Breast epithelium (tissue), 4 donors: ENCODE data around the gene OR2J1. TPM values are rescaled to one million over a fixed set of nuclear protein-coding genes. Genes with fewer than 3 reads are reported as not detected.

Source experiments
- DNase-seq, 2 donors: peaks; one replicate each; pipeline ENCODE4 v3.0.0-alpha.2; 2019; ENCODE audit warnings: low spot score in 2 of 2
- H3K27ac ChIP-seq, 2 donors: fragments of 200-600 bp; sonication (generic) in 1 of 2; one replicate each; pipeline ENCODE4 v1.5.1; 2016 to 2019; ENCODE audit warnings: mild to moderate bottlenecking in 1 of 2
- H3K27me3 ChIP-seq, 2 donors: fragments of 200-600 bp; sonication (generic) in 1 of 2; one replicate each; pipeline versions ENCODE4 v1.5.1 to v1.6.0; 2017 to 2019; ENCODE audit warnings: control low read depth in 1 of 2, mild to moderate bottlenecking in 1 of 2
- H3K36me3 ChIP-seq: fragments of 200-600 bp; one replicate; pipeline ENCODE4 v1.5.1; 2019
- H3K4me1 ChIP-seq, 2 donors: fragments of 200-600 bp; sonication (generic); one replicate each; pipeline ENCODE4 v1.5.1; 2016 to 2019; ENCODE audit warnings: control low read depth in 1 of 2
- H3K4me3 ChIP-seq, 3 donors: fragments of 200-600 bp; sonication (generic); 1 replicate in 2 of 3; 2 replicates in 1 of 3; pipeline ENCODE4 v1.5.1; 2016 to 2019; ENCODE audit warnings: mild to moderate bottlenecking in 3 of 3, moderate library complexity in 2 of 3
- H3K9me3 ChIP-seq, 2 donors: fragments of 200-600 bp; sonication (generic) in 1 of 2; one replicate each; pipeline ENCODE4 v1.5.1; 2016 to 2019; ENCODE audit warnings: control low read depth in 1 of 2
- CTCF ChIP-seq, 3 donors: fragments of 450-650 bp; IDR thresholded peaks; one replicate each; pipeline ENCODE4 v1.5.1; 2016 to 2017; ENCODE audit warnings: antibody characterized with exemption in 3 of 3, mild to moderate bottlenecking in 3 of 3, moderate library complexity in 3 of 3
- POLR2A ChIP-seq: fragments of 450-650 bp; IDR thresholded peaks from one replicate; pipeline ENCODE4 v1.6.1; 2016; ENCODE audit warnings: antibody characterized with exemption, mild to moderate bottlenecking, moderate library complexity
- POLR2AphosphoS5 ChIP-seq, 3 donors: sonication (generic); formaldehyde crosslinking; IDR thresholded peaks; one replicate each; pipeline ENCODE4 v1.6.1; 2017; ENCODE audit warnings: antibody characterized with exemption in 3 of 3
- intact Hi-C: fragments of 100-400 bp; cut with DNase I; formaldehyde crosslinking; loops from one replicate; pipeline ENCODE4 v1.15.1; 2023; ENCODE audit warnings: low total_unique reads
- total RNA-seq, 3 donors: library from RNA; depleted of rRNA; stranded (reverse); fragments of >200 nt; gene quantifications; one replicate each; pipeline ENCODE4 v1.1.0, GENCODE V29; 2016

Gene OR2J1
- not detected for total RNA-seq

GRCh38 chr6:29099190-29099589 is at the start of gene OR2J1:
TSS of gene OR2J1 (plus strand) at chr6:29099490. CDS start at chr6:29100943, 1,453 bp downstream.
- Histone ChIP-seq H3K9me3 (no peaks in the 10 kb centered on the region), H3K4me3 (no peak within 1 kb of the TSS), H3K27ac (no peak within 1 kb of the TSS), H3K27me3 (no peaks in the 10 kb centered on the region), H3K36me3 (no peaks in the 10 kb centered on the region), H3K4me1 (no peaks in the 10 kb centered on the region)
- no peak for DNase-seq
- TF ChIP-seq CTCF (IDR thresholded peaks at IDR 0.05) (no peak), POLR2AphosphoS5 (IDR thresholded peaks at IDR 0.05) (no peak), POLR2A (no peak)
- intact Hi-C loops, result no loop called here

- H3K9me3 ChIP-seq, result peaks cover 0 to 10% of the 10 kb centered on the region in 2 donors
- no peaks in the 10 kb centered on the region for H3K4me1 ChIP-seq
- H3K27me3 ChIP-seq, result peaks cover 0 to 5% of the 10 kb centered on the region in 2 donors
- no peaks in the 10 kb centered on the region for H3K36me3 ChIP-seq
- H3K27ac ChIP-seq, result no peak overlapping the region
- intact Hi-C loops, result no loop called here
- no peak for DNase-seq
- H3K4me3 ChIP-seq, result no peak overlapping the region
- TF ChIP-seq CTCF (IDR thresholded peaks at IDR 0.05) (no peak), POLR2AphosphoS5 (IDR thresholded peaks at IDR 0.05) (no peak), POLR2A (no peak)
Observed at GRCh38 chr6:29051680-29052079, 47.6 kb upstream of the OR2J1 start.

- Histone ChIP-seq H3K9me3 (no peaks in the 10 kb centered on the region), H3K27ac (no peak overlapping the region), H3K36me3 (no peaks in the 10 kb centered on the region), H3K4me1 (no peaks in the 10 kb centered on the region), H3K4me3 (no peak overlapping the region), H3K27me3 (peaks cover 0 to 12% of the 10 kb centered on the region in 2 donors)
- no peak for DNase-seq
- intact Hi-C loops, result no loop called here
- TF ChIP-seq POLR2AphosphoS5 (IDR thresholded peaks at IDR 0.05), result no peak
- TF ChIP-seq CTCF (IDR thresholded peaks at IDR 0.05), result peak in 2 of 3 donors; percentile 9 to 35
- TF ChIP-seq POLR2A, result no peak
Observed at GRCh38 chr6:29071831-29072723, 27.2 kb upstream of the OR2J1 start.

- no peak for DNase-seq
- H3K9me3 ChIP-seq, result no peaks in the 10 kb centered on the region
- no peak for TF ChIP-seq POLR2AphosphoS5 (IDR thresholded peaks at IDR 0.05)
- no peak for TF ChIP-seq CTCF (IDR thresholded peaks at IDR 0.05)
- no peak for TF ChIP-seq POLR2A
- H3K27ac ChIP-seq, result no peak overlapping the region
- no peaks in the 10 kb centered on the region for H3K27me3 ChIP-seq
- no peaks in the 10 kb centered on the region for H3K36me3 ChIP-seq
- no peaks in the 10 kb centered on the region for H3K4me1 ChIP-seq
- no peak overlapping the region for H3K4me3 ChIP-seq
- intact Hi-C loops, result no loop called here
Observed at GRCh38 chr6:29079203-29079602, 20.1 kb upstream of the OR2J1 start.

- Histone ChIP-seq H3K4me3 (no peak overlapping the region), H3K27ac (no peak overlapping the region), H3K9me3 (no peaks in the 10 kb centered on the region), H3K4me1 (no peaks in the 10 kb centered on the region), H3K36me3 (no peaks in the 10 kb centered on the region), H3K27me3 (no peaks in the 10 kb centered on the region)
- no peak for DNase-seq
- intact Hi-C loops, result no loop called here
- TF ChIP-seq POLR2AphosphoS5 (IDR thresholded peaks at IDR 0.05) (no peak), POLR2A (no peak), CTCF (IDR thresholded peaks at IDR 0.05) (no peak)
Observed at GRCh38 chr6:29081312-29081711, 18.0 kb upstream of the OR2J1 start.
